GM19351 (cell line): Measurements from ENCODE around the gene PDCD5.

Experiments
- ATAC-seq: cut with Tn5 transposase; IDR thresholded peaks from one replicate; pipeline ENCODE4 v1.9.1; 2021; ENCODE audit warnings: mild to moderate bottlenecking, moderate library complexity; ENCODE audit not compliant: unreplicated experiment

PDCD5 gene

GRCh38 chr19:32627714-32628270 lies 46.8 kb downstream of the PDCD5 start:
- ATAC-seq = no peak

DNA sequence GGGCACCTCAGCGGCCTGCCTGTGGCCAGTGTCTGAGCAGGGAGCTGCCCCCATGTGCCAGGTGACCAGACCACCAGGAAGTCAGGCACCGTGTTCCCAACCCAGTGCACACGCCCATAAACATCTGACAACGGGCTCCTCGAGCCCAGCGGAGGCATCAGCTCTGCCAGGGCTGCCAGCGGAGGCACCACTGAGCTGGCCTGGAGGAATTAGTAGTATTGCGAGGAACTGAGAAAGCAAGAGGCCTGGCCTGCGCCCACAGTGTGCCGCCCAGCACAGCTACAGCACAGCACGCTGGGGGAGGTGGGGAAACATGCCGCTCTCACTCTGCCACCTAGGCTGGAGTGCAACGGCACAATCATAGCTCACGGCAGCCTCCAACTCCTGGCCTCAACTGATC lies 49.3 kb downstream of the PDCD5 start:
- ATAC-seq = no peak

DNA sequence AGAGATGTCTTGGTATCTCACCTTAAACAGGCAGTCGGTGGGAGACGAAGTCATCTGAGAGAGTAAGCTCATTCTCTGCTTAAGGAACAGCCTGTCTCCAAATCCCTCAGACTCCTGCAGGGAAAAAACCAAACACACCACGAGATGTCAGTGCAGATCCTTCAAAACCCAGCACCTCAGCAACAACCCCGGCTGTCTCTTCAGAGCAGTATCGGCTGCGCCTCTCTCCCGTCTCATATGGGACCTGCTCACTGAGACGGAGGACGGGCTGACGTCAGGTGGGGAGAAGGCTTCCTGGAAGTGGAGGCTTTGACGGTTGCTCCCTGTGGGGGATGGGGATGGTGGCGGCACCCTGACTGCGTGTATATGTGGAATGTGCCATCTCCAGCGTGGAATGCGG lies 50.4 kb downstream of the PDCD5 start:
- ATAC-seq = no peak
